ENCODE results near the gene BMERB1.

BMERB1 gene

DNA sequence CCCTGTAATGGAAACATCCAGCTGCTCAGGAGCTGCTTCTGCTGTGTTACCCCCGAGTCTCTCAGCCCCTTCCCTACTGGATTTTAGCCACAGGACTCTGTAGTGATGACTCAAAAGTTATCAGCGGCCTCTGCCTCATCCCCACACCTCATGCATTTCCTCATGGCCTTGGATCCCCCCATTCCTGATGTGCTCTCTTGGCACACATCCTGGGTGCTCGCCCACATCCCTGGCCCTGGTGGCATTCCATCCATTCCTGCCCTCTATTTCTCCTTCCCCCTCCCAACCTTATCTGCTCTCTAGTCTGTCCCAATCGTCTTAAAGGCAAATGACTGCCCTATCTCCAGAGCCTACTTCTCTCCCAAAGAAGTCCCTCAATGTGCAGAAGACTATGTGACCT is 184.0 kb downstream of the BMERB1 start:
- TF ChIP-seq, protein P1, sequence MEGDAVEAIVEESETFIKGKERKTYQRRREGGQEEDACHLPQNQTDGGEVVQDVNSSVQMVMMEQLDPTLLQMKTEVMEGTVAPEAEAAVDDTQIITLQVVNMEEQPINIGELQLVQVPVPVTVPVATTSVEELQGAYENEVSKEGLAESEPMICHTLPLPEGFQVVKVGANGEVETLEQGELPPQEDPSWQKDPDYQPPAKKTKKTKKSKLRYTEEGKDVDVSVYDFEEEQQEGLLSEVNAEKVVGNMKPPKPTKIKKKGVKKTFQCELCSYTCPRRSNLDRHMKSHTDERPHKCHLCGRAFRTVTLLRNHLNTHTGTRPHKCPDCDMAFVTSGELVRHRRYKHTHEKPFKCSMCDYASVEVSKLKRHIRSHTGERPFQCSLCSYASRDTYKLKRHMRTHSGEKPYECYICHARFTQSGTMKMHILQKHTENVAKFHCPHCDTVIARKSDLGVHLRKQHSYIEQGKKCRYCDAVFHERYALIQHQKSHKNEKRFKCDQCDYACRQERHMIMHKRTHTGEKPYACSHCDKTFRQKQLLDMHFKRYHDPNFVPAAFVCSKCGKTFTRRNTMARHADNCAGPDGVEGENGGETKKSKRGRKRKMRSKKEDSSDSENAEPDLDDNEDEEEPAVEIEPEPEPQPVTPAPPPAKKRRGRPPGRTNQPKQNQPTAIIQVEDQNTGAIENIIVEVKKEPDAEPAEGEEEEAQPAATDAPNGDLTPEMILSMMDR (IDR thresholded peaks at IDR 0.05; ENCODE audit: insufficient read depth, low read depth, low read length, missing control alignments): no peak
- no peak overlapping the region for H3K4me3 ChIP-seq (ENCODE audit: low read length)
- DNase-seq (ENCODE audit: low read depth): peak; percentile 24

DNA sequence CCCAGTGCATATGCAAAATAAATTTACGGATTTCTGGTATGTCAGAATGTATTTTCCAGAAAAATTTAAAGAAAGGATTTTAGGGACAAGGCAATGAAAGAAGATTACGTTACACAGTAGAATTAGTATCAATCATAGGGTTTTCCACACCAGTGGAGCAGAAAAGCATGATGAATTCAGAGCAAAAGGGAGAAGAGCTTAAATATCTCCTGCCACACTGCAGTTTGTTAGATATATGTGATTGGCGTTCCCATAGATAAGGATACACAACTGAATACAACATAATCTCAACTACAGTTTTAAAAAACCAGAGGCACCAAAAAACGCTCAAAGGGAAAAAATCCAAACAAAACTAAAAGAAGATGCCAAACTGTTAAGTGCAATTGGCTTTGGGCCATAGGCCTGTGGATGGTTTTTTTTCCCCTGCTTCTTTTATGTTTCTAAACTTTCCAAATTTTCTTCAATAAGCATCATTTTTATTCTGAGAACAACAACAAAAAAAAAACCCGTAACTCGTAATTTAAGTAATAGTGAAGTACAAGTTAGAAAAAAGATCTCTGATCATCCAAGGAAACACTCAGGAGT is 186.3 kb downstream of the BMERB1 start:
- DNase-seq (ENCODE audit: low read depth): no peak
- no peak overlapping the region for H3K4me3 ChIP-seq (ENCODE audit: low read length)
- TF ChIP-seq, protein P1 (IDR thresholded peaks at IDR 0.05; ENCODE audit: insufficient read depth, low read depth, low read length, missing control alignments): no peak

DNA sequence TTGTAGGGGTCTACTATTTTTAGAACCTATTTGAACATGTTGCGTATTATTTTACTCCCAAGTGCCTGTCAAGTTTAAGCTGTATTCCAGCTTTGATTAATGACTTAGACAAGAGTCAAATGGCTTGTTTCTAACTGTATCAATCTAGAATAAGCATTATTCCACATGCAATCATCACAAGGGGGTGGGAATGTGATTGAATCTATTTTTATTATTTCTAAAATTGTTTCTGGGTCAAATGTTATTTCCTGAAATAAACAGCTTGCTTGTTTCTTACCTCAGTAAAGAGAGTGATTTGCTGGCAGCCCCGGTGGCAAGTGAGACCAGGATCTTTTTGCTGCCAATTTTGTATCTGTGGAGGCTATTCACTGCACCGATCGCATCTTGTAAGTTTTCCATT is 187.1 kb downstream of the BMERB1 start:
- TF ChIP-seq, protein P1 (IDR thresholded peaks at IDR 0.05; ENCODE audit: insufficient read depth, low read depth, low read length, missing control alignments): no peak
- no peak for DNase-seq (ENCODE audit: low read depth)
- no peak overlapping the region for H3K4me3 ChIP-seq (ENCODE audit: low read length)

DNA sequence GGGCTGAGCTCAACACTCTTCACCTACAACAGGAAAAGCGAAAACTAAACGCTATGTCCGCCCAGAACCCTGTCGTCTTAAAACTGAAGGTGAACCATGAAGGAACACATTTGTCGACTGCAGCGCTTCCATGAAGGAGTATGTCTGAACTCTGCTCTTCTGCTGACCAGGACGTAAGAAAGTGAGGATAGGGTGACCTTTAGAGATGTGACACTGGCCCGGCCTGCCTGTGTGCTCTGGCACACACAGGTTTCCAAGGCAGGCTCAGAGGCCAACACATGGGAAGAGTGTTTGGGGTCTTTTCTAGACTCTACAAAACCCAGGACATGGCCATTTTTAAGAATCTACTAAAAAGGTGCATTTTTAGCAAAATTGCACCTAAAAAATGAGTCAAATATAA is 187.5 kb downstream of the BMERB1 start:
- TF ChIP-seq, protein P1 (IDR thresholded peaks at IDR 0.05; ENCODE audit: insufficient read depth, low read depth, low read length, missing control alignments): no peak
- no peak overlapping the region for H3K4me3 ChIP-seq (ENCODE audit: low read length)
- no peak for DNase-seq (ENCODE audit: low read depth)

GRCh38 chr16:15631730-15632409 is 197.5 kb downstream of the BMERB1 start:
- DNase-seq (ENCODE audit: low read depth): no peak
- no peak overlapping the region for H3K4me3 ChIP-seq (ENCODE audit: low read length)
- TF ChIP-seq, protein P1 (IDR thresholded peaks at IDR 0.05; ENCODE audit: insufficient read depth, low read depth, low read length, missing control alignments): no peak

GRCh38 chr16:15635926-15636325 is 201.5 kb downstream of the BMERB1 start:
- TF ChIP-seq, protein P1 (IDR thresholded peaks at IDR 0.05; ENCODE audit: insufficient read depth, low read depth, low read length, missing control alignments): no peak
- no peak for DNase-seq (ENCODE audit: low read depth)
- H3K4me3 ChIP-seq (ENCODE audit: low read length): no peak overlapping the region
